ENCODE measurements around the gene DDX10. TPM values are rescaled to one million over a fixed set of nuclear protein-coding genes. Genes with fewer than 3 reads are reported as not detected.

DDX10 gene
- total RNA-seq, 2 experiments from 2014 or later: 32.5 to 42.6 TPM

GRCh38 chr11:108931168-108931567 is 266.3 kb downstream of the DDX10 start:
- Mint-ChIP-seq H3K36me3 (peaks cover 1% of the 10 kb centered on the region), H3K4me3 (no peak overlapping the region), H3K27ac (no peak overlapping the region), H3K27me3 (no peaks in the 10 kb centered on the region), H3K4me1 (peaks cover 5% of the 10 kb centered on the region), H3K9me3 (ENCODE audit: low read depth) (no peaks in the 10 kb centered on the region)
- DNase-seq (no peak), ATAC-seq (no peak)
- CTCF ChIA-PET: interaction anchor here (1.7 kb wide), 1 partner anchor 17 kb away, joined by 4 read pairs; no protein-coding TSS in a partner anchor

GRCh38 chr11:108933630-108934029 is 268.8 kb downstream of the DDX10 start:
- H3K27me3 Mint-ChIP-seq: no peaks in the 10 kb centered on the region
- no peaks in the 10 kb centered on the region for H3K4me1 Mint-ChIP-seq
- DNase-seq: no peak
- peaks cover 3% of the 10 kb centered on the region for H3K36me3 Mint-ChIP-seq
- H3K4me3 Mint-ChIP-seq: no peak overlapping the region
- H3K9me3 Mint-ChIP-seq (ENCODE audit: low read depth): no peaks in the 10 kb centered on the region
- CTCF ChIA-PET: no interaction called here
- no peak for ATAC-seq
- no peak overlapping the region for H3K27ac Mint-ChIP-seq

- no peak for DNase-seq
- Mint-ChIP-seq H3K4me1 (no peaks in the 10 kb centered on the region), H3K4me3 (no peak overlapping the region), H3K27ac (no peak overlapping the region), H3K36me3 (peaks cover 3% of the 10 kb centered on the region), H3K9me3 (ENCODE audit: low read depth) (no peaks in the 10 kb centered on the region), H3K27me3 (no peaks in the 10 kb centered on the region)
- CTCF ChIA-PET: no interaction called here
- ATAC-seq: no peak
Measured at GRCh38 chr11:108934289-108934688, 269.4 kb downstream of the DDX10 start.

- H3K4me1 Mint-ChIP-seq: no peaks in the 10 kb centered on the region
- CTCF ChIA-PET: no interaction called here
- H3K27ac Mint-ChIP-seq: no peak overlapping the region
- H3K9me3 Mint-ChIP-seq (ENCODE audit: low read depth): no peaks in the 10 kb centered on the region
- no peak overlapping the region for H3K4me3 Mint-ChIP-seq
- ATAC-seq (no peak), DNase-seq (no peak)
- H3K36me3 Mint-ChIP-seq: peaks cover 3% of the 10 kb centered on the region
- H3K27me3 Mint-ChIP-seq: no peaks in the 10 kb centered on the region
Measured at GRCh38 chr11:108934696-108935095, 269.8 kb downstream of the DDX10 start.

GRCh38 chr11:108937746-108938145 is 272.9 kb downstream of the DDX10 start:
- ATAC-seq (no peak), DNase-seq (no peak)
- Mint-ChIP-seq H3K4me3 (no peak overlapping the region), H3K4me1 (no peaks in the 10 kb centered on the region), H3K9me3 (ENCODE audit: low read depth) (no peaks in the 10 kb centered on the region), H3K27ac (no peak overlapping the region), H3K36me3 (peaks cover 18% of the 10 kb centered on the region), H3K27me3 (no peaks in the 10 kb centered on the region)
- CTCF ChIA-PET: no interaction called here

- Mint-ChIP-seq H3K9me3 (ENCODE audit: low read depth) (no peaks in the 10 kb centered on the region), H3K36me3 (peaks cover 20% of the 10 kb centered on the region), H3K27me3 (no peaks in the 10 kb centered on the region), H3K4me3 (no peak overlapping the region), H3K27ac (no peak overlapping the region), H3K4me1 (no peaks in the 10 kb centered on the region)
- DNase-seq (no peak), ATAC-seq (no peak)
- CTCF ChIA-PET: no interaction called here
Measured at GRCh38 chr11:108938604-108939003, 273.7 kb downstream of the DDX10 start.

GRCh38 chr11:108939135-108939534 is 274.3 kb downstream of the DDX10 start:
- H3K9me3 Mint-ChIP-seq (ENCODE audit: low read depth): no peaks in the 10 kb centered on the region
- ATAC-seq (no peak), DNase-seq (no peak)
- no peaks in the 10 kb centered on the region for H3K4me1 Mint-ChIP-seq
- CTCF ChIA-PET: no interaction called here
- H3K27me3 Mint-ChIP-seq: no peaks in the 10 kb centered on the region
- H3K36me3 Mint-ChIP-seq: peaks cover 21% of the 10 kb centered on the region
- H3K4me3 Mint-ChIP-seq: no peak overlapping the region
- H3K27ac Mint-ChIP-seq: no peak overlapping the region

- CTCF ChIA-PET: no interaction called here
- Mint-ChIP-seq H3K27me3 (no peaks in the 10 kb centered on the region), H3K36me3 (peaks cover 30% of the 10 kb centered on the region), H3K27ac (no peak overlapping the region), H3K9me3 (ENCODE audit: low read depth) (no peaks in the 10 kb centered on the region), H3K4me1 (peaks cover 2% of the 10 kb centered on the region), H3K4me3 (no peak overlapping the region)
- DNase-seq (no peak), ATAC-seq (no peak)
Measured at GRCh38 chr11:108943853-108944252, 279.0 kb downstream of the DDX10 start.

GRCh38 chr11:108944471-108945178 is 279.8 kb downstream of the DDX10 start:
- Mint-ChIP-seq H3K4me1 (peaks cover 2% of the 10 kb centered on the region), H3K4me3 (no peak overlapping the region), H3K36me3 (peaks cover 34% of the 10 kb centered on the region), H3K9me3 (ENCODE audit: low read depth) (no peaks in the 10 kb centered on the region), H3K27me3 (no peaks in the 10 kb centered on the region), H3K27ac (no peak overlapping the region)
- no peak for ATAC-seq
- DNase-seq: no peak
- CTCF ChIA-PET: no interaction called here

- no peaks in the 10 kb centered on the region for H3K27me3 Mint-ChIP-seq
- CTCF ChIA-PET: no interaction called here
Measured at GRCh38 chr11:108945341-108945740, 280.5 kb downstream of the DDX10 start.

GRCh38 chr11:108947654-108948570 is 283.0 kb downstream of the DDX10 start:
- Mint-ChIP-seq H3K4me3 (no peak overlapping the region), H3K36me3 (peaks cover 19% of the 10 kb centered on the region), H3K9me3 (ENCODE audit: low read depth) (no peaks in the 10 kb centered on the region), H3K27ac (peak overlapping the region; percentile 0), H3K27me3 (no peaks in the 10 kb centered on the region), H3K4me1 (peaks cover 2% of the 10 kb centered on the region)
- DNase-seq (no peak), ATAC-seq (no peak)
- CTCF ChIA-PET: no interaction called here

More at GRCh38 chr11:108945341-108945740, 280.5 kb downstream of the DDX10 start:
- H3K4me1 Mint-ChIP-seq: peaks cover 2% of the 10 kb centered on the region
- H3K4me3 Mint-ChIP-seq: no peak overlapping the region
- no peak for DNase-seq
- peaks cover 32% of the 10 kb centered on the region for H3K36me3 Mint-ChIP-seq
- H3K27ac Mint-ChIP-seq: no peak overlapping the region
- no peaks in the 10 kb centered on the region for H3K9me3 Mint-ChIP-seq (ENCODE audit: low read depth)
- ATAC-seq: no peak

GRCh38 chr11:108958368-108959104 is 293.7 kb downstream of the DDX10 start:
- H3K4me3 Mint-ChIP-seq: no peak overlapping the region
- no peak for ATAC-seq
- CTCF ChIA-PET: no interaction called here
- no peaks in the 10 kb centered on the region for H3K9me3 Mint-ChIP-seq (ENCODE audit: low read depth)
- no peak overlapping the region for H3K27ac Mint-ChIP-seq
- H3K27me3 Mint-ChIP-seq: peaks cover 3% of the 10 kb centered on the region
- DNase-seq: no peak
- H3K4me1 Mint-ChIP-seq: peaks cover 6% of the 10 kb centered on the region
- no peaks in the 10 kb centered on the region for H3K36me3 Mint-ChIP-seq

GRCh38 chr11:108959105-108959761 is 294.4 kb downstream of the DDX10 start:
- no peak for ATAC-seq

More at GRCh38 chr11:108959105-108959761, 294.4 kb downstream of the DDX10 start:
- H3K4me3 Mint-ChIP-seq: no peak overlapping the region
- no peak for DNase-seq
- no peak overlapping the region for H3K27ac Mint-ChIP-seq
- no peaks in the 10 kb centered on the region for H3K36me3 Mint-ChIP-seq
- CTCF ChIA-PET: no interaction called here
- peaks cover 3% of the 10 kb centered on the region for H3K27me3 Mint-ChIP-seq
- no peaks in the 10 kb centered on the region for H3K9me3 Mint-ChIP-seq (ENCODE audit: low read depth)
- peaks cover 6% of the 10 kb centered on the region for H3K4me1 Mint-ChIP-seq
